ENCODE results near the gene FOCAD.
"Not testable (repeated sequence)": the region's sequence is repeated elsewhere in the genome, so short reads cannot be mapped to it uniquely, and the experiment has no call there.

The FOCAD gene

GRCh38 chr9:20962536-20963225 is 278.6 kb downstream of the FOCAD start:
- H3K27ac ChIP-seq (replicated peaks; ENCODE audit: low read length): no peak overlapping the region
- H4K91ac ChIP-seq (ENCODE audit: low read depth, low read length, poor library complexity): no peak overlapping the region
- no peaks in the 10 kb centered on the region for H3K36me3 ChIP-seq (replicated peaks in 1 of 2; ENCODE audit: control insufficient read depth in 2 of 2, insufficient read depth in 2 of 2, low read length in 2 of 2)
- no peak for DNase-seq (ENCODE audit: low spot score)
- no peak overlapping the region for H2AK5ac ChIP-seq (ENCODE audit: low read depth, low read length)
- H3K79me1 ChIP-seq (ENCODE audit: low read depth, low read length): no peaks in the 10 kb centered on the region
- H3K4me2 ChIP-seq (ENCODE audit: insufficient read depth, low read length, poor library complexity, severe bottlenecking): no peak overlapping the region
- no peak overlapping the region for H4K8ac ChIP-seq (ENCODE audit: low read depth, low read length)
- no peak overlapping the region for H2BK12ac ChIP-seq (ENCODE audit: low read length)
- H3K4me3 ChIP-seq (ENCODE audit: low read length in 2 of 2): no peak overlapping the region
- H2BK15ac ChIP-seq (ENCODE audit: low read length): no peak overlapping the region
- no peaks in the 10 kb centered on the region for H3K4me1 ChIP-seq (ENCODE audit: control insufficient read depth in 2 of 2, insufficient read depth in 1 of 2, low read depth in 1 of 2, low read length in 2 of 2)
- H3K4ac ChIP-seq (ENCODE audit: low read length): no peak overlapping the region
- no peak overlapping the region for H3K14ac ChIP-seq (ENCODE audit: low read length)
- H2AFZ ChIP-seq (ENCODE audit: low read length): no peak overlapping the region
- no peak overlapping the region for H2BK120ac ChIP-seq (ENCODE audit: low read depth, low read length)
- H3K18ac ChIP-seq (ENCODE audit: low read length): no peak overlapping the region
- H3K27me3 ChIP-seq (ENCODE audit: control insufficient read depth in 3 of 3, insufficient read depth in 3 of 3, low read depth in 1 of 3, low read length in 3 of 3): no peaks in the 10 kb centered on the region
- H2BK5ac ChIP-seq (ENCODE audit: low read length): no peak overlapping the region
- H3K9me3 ChIP-seq (replicated peaks in 1 of 2; ENCODE audit: control insufficient read depth in 2 of 2, insufficient read depth in 1 of 2, low read depth in 1 of 2, low read length in 2 of 2): no peaks in the 10 kb centered on the region
- no CpG with 5 or more reads among the region's 4 CpGs for WGBS, 2 donors (ENCODE audit: extremely low coverage in 2 of 2, insufficient read length in 2 of 2, insufficient replicate concordance in 1 of 2)
- H3K23ac ChIP-seq (ENCODE audit: low read depth, low read length, poor library complexity): no peak overlapping the region
- no peak overlapping the region for H3K9ac ChIP-seq (ENCODE audit: low read depth, low read length, poor library complexity)

- peaks cover 2 to 14% of the 10 kb centered on the region in 2 donors for H3K36me3 ChIP-seq (replicated peaks in 1 of 2; ENCODE audit: control insufficient read depth in 2 of 2, insufficient read depth in 2 of 2, low read length in 2 of 2)
- H3K18ac ChIP-seq (ENCODE audit: low read length): no peak overlapping the region
- H3K4ac ChIP-seq (ENCODE audit: low read length): no peak overlapping the region
- H4K91ac ChIP-seq (ENCODE audit: low read depth, low read length, poor library complexity): no peak overlapping the region
- H3K4me2 ChIP-seq (ENCODE audit: insufficient read depth, low read length, poor library complexity, severe bottlenecking): no peak overlapping the region
- no peaks in the 10 kb centered on the region for H3K4me1 ChIP-seq (ENCODE audit: control insufficient read depth in 2 of 2, insufficient read depth in 1 of 2, low read depth in 1 of 2, low read length in 2 of 2)
- no peak overlapping the region for H3K14ac ChIP-seq (ENCODE audit: low read length)
- H3K9me3 ChIP-seq (replicated peaks in 1 of 2; ENCODE audit: control insufficient read depth in 2 of 2, insufficient read depth in 1 of 2, low read depth in 1 of 2, low read length in 2 of 2): peaks cover 2 to 6% of the 10 kb centered on the region in 2 donors
- no peak overlapping the region for H3K4me3 ChIP-seq (ENCODE audit: low read length in 2 of 2)
- H2BK15ac ChIP-seq (ENCODE audit: low read length): no peak overlapping the region
- no peaks in the 10 kb centered on the region for H3K27me3 ChIP-seq (ENCODE audit: control insufficient read depth in 3 of 3, insufficient read depth in 3 of 3, low read depth in 1 of 3, low read length in 3 of 3)
- no peak overlapping the region for H2AK5ac ChIP-seq (ENCODE audit: low read depth, low read length)
- no peak overlapping the region for H2AFZ ChIP-seq (ENCODE audit: low read length)
- no peak overlapping the region for H4K8ac ChIP-seq (ENCODE audit: low read depth, low read length)
- H2BK120ac ChIP-seq (ENCODE audit: low read depth, low read length): no peak overlapping the region
- H2BK5ac ChIP-seq (ENCODE audit: low read length): no peak overlapping the region
- no peak overlapping the region for H3K9ac ChIP-seq (ENCODE audit: low read depth, low read length, poor library complexity)
- no peak overlapping the region for H3K23ac ChIP-seq (ENCODE audit: low read depth, low read length, poor library complexity)
- no peak for DNase-seq (ENCODE audit: low spot score)
- no CpG with 5 or more reads among the region's 1 CpG for WGBS, 2 donors (ENCODE audit: extremely low coverage in 2 of 2, insufficient read length in 2 of 2, insufficient replicate concordance in 1 of 2)
- no peak overlapping the region for H3K27ac ChIP-seq (replicated peaks; ENCODE audit: low read length)
- H2BK12ac ChIP-seq (ENCODE audit: low read length): no peak overlapping the region
- H3K79me1 ChIP-seq (ENCODE audit: low read depth, low read length): no peaks in the 10 kb centered on the region
Measured at GRCh38 chr9:20972684-20973083, 288.6 kb downstream of the FOCAD start.

GRCh38 chr9:20973246-20973947 is 289.3 kb downstream of the FOCAD start:
- H2BK5ac ChIP-seq (ENCODE audit: low read length); H2AK5ac ChIP-seq (ENCODE audit: low read depth, low read length); H4K8ac ChIP-seq (ENCODE audit: low read depth, low read length); H3K4me1 ChIP-seq (ENCODE audit: control insufficient read depth in 2 of 2, insufficient read depth in 1 of 2, low read depth in 1 of 2, low read length in 2 of 2); H3K4me2 ChIP-seq (ENCODE audit: insufficient read depth, low read length, poor library complexity, severe bottlenecking); H3K14ac ChIP-seq (ENCODE audit: low read length); DNase-seq (ENCODE audit: low spot score); H3K27me3 ChIP-seq (ENCODE audit: control insufficient read depth in 3 of 3, insufficient read depth in 3 of 3, low read depth in 1 of 3, low read length in 3 of 3); H3K4me3 ChIP-seq (ENCODE audit: low read length in 2 of 2); H3K9ac ChIP-seq (ENCODE audit: low read depth, low read length, poor library complexity); H3K79me1 ChIP-seq (ENCODE audit: low read depth, low read length); H3K27ac ChIP-seq (replicated peaks; ENCODE audit: low read length); H4K91ac ChIP-seq (ENCODE audit: low read depth, low read length, poor library complexity); H2BK12ac ChIP-seq (ENCODE audit: low read length); H3K9me3 ChIP-seq (replicated peaks in 1 of 2; ENCODE audit: control insufficient read depth in 2 of 2, insufficient read depth in 1 of 2, low read depth in 1 of 2, low read length in 2 of 2); H3K4ac ChIP-seq (ENCODE audit: low read length); H2BK120ac ChIP-seq (ENCODE audit: low read depth, low read length); H2BK15ac ChIP-seq (ENCODE audit: low read length); H2AFZ ChIP-seq (ENCODE audit: low read length); H3K18ac ChIP-seq (ENCODE audit: low read length); H3K23ac ChIP-seq (ENCODE audit: low read depth, low read length, poor library complexity): not testable (repeated sequence)
- H3K36me3 ChIP-seq (replicated peaks in 1 of 2; ENCODE audit: control insufficient read depth in 2 of 2, insufficient read depth in 2 of 2, low read length in 2 of 2): peaks cover 5 to 15% of the 10 kb centered on the region in 2 donors
- no CpG with 5 or more reads among the region's 2 CpGs for WGBS, 2 donors (ENCODE audit: extremely low coverage in 2 of 2, insufficient read length in 2 of 2, insufficient replicate concordance in 1 of 2)

- not testable (repeated sequence) for H3K27ac ChIP-seq (replicated peaks; ENCODE audit: low read length); H3K4me2 ChIP-seq (ENCODE audit: insufficient read depth, low read length, poor library complexity, severe bottlenecking); H2BK15ac ChIP-seq (ENCODE audit: low read length); H2BK5ac ChIP-seq (ENCODE audit: low read length); H3K9me3 ChIP-seq (replicated peaks in 1 of 2; ENCODE audit: control insufficient read depth in 2 of 2, insufficient read depth in 1 of 2, low read depth in 1 of 2, low read length in 2 of 2); H2AK5ac ChIP-seq (ENCODE audit: low read depth, low read length); H3K14ac ChIP-seq (ENCODE audit: low read length); H2BK120ac ChIP-seq (ENCODE audit: low read depth, low read length); H2AFZ ChIP-seq (ENCODE audit: low read length); H3K4ac ChIP-seq (ENCODE audit: low read length); H3K23ac ChIP-seq (ENCODE audit: low read depth, low read length, poor library complexity); H2BK12ac ChIP-seq (ENCODE audit: low read length); H3K9ac ChIP-seq (ENCODE audit: low read depth, low read length, poor library complexity); DNase-seq (ENCODE audit: low spot score); H4K91ac ChIP-seq (ENCODE audit: low read depth, low read length, poor library complexity); H3K27me3 ChIP-seq (ENCODE audit: control insufficient read depth in 3 of 3, insufficient read depth in 3 of 3, low read depth in 1 of 3, low read length in 3 of 3); H3K4me3 ChIP-seq (ENCODE audit: low read length in 2 of 2); H3K79me1 ChIP-seq (ENCODE audit: low read depth, low read length); H3K4me1 ChIP-seq (ENCODE audit: control insufficient read depth in 2 of 2, insufficient read depth in 1 of 2, low read depth in 1 of 2, low read length in 2 of 2); H3K18ac ChIP-seq (ENCODE audit: low read length); H4K8ac ChIP-seq (ENCODE audit: low read depth, low read length)
- H3K36me3 ChIP-seq (replicated peaks in 1 of 2; ENCODE audit: control insufficient read depth in 2 of 2, insufficient read depth in 2 of 2, low read length in 2 of 2): peaks cover 7 to 23% of the 10 kb centered on the region in 2 donors
- WGBS, 2 donors (ENCODE audit: extremely low coverage in 2 of 2, insufficient read length in 2 of 2, insufficient replicate concordance in 1 of 2): no CpG with 5 or more reads among the region's 2 CpGs
Measured at GRCh38 chr9:20974191-20974938, 290.3 kb downstream of the FOCAD start.

Measured in neuronal stem cell (in vitro differentiated cells).